Measurements from ENCODE around the gene HBA2.

DNA sequence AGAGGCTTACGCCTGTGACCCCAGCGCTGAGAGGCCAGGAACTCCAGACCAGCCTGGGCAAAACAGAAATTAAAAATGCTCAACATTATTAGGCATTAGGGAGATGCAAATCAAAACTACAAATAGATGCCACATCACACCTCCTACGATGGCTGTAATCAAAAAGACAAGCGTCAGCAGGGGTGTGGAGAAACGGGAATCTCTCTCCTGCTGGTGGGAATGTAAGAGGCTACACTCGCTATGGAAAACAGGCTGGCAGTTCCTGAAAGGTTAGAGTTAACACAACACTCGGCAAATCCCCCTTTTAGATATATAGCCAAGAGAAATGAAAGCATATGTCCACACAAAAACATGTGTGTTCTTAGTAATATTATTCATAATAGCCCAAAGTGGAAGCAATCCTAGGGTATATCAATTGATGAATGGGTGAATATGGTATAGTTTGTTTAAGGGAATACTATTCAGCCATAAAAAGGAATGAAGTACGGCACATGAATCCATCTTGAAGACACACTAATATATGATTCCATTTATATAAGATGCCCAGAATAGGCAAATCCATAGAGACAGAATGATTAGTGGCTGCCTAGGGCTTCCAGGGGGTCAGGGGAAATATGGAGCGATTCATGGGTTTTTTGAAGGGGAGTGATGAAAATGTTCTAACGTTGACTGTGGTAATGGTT lies 32.4 kb upstream of the HBA2 start:
- TF ChIP-seq, protein P1, sequence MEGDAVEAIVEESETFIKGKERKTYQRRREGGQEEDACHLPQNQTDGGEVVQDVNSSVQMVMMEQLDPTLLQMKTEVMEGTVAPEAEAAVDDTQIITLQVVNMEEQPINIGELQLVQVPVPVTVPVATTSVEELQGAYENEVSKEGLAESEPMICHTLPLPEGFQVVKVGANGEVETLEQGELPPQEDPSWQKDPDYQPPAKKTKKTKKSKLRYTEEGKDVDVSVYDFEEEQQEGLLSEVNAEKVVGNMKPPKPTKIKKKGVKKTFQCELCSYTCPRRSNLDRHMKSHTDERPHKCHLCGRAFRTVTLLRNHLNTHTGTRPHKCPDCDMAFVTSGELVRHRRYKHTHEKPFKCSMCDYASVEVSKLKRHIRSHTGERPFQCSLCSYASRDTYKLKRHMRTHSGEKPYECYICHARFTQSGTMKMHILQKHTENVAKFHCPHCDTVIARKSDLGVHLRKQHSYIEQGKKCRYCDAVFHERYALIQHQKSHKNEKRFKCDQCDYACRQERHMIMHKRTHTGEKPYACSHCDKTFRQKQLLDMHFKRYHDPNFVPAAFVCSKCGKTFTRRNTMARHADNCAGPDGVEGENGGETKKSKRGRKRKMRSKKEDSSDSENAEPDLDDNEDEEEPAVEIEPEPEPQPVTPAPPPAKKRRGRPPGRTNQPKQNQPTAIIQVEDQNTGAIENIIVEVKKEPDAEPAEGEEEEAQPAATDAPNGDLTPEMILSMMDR (IDR thresholded peaks at IDR 0.05): no peak
- no peak for TF ChIP-seq POLR2A (IDR thresholded peaks at IDR 0.05)

Measured in sigmoid colon (tissue), 3 donors.